HG03575 (cell line): ENCODE measurements around the gene CELA2A.
"Not testable (repeated sequence)": the region's sequence is repeated elsewhere in the genome, so short reads cannot be mapped to it uniquely, and the experiment has no call there.

Source experiments
- ATAC-seq: cut with Tn5 transposase; IDR thresholded peaks from one replicate; pipeline ENCODE4 v1.9.1; 2021; ENCODE audit not compliant: unreplicated experiment, insufficient number of reproducible peaks, low FRiP score; ENCODE audit errors: extremely low read depth

Gene CELA2A

GRCh38 chr1:15459771-15460707 lies 3.5 kb downstream of the CELA2A start:
- ATAC-seq, result no peak

- ATAC-seq, result no peak
Measured at GRCh38 chr1:15460708-15461095, 4.2 kb downstream of the CELA2A start.

GRCh38 chr1:15463064-15463800 lies 6.7 kb downstream of the CELA2A start:
- ATAC-seq, result not testable (repeated sequence)

- ATAC-seq, result not testable (repeated sequence)
Measured at GRCh38 chr1:15463926-15464322, 7.4 kb downstream of the CELA2A start.

- ATAC-seq, result no peak
Measured at GRCh38 chr1:15465674-15466073, 9.1 kb downstream of the CELA2A start.

- not testable (repeated sequence) for ATAC-seq
Measured at GRCh38 chr1:15466955-15467625, 10.6 kb downstream of the CELA2A start.

- no peak for ATAC-seq
Measured at GRCh38 chr1:15468145-15468544, 11.6 kb downstream of the CELA2A start.

- no peak for ATAC-seq
Measured at GRCh38 chr1:15469361-15469760, 12.8 kb downstream of the CELA2A start.

- not testable (repeated sequence) for ATAC-seq
Measured at GRCh38 chr1:15469821-15470448, 13.4 kb downstream of the CELA2A start.

- ATAC-seq, result not testable (repeated sequence)
Measured at GRCh38 chr1:15471067-15471466, 14.5 kb downstream of the CELA2A start.

- not testable (repeated sequence) for ATAC-seq
Measured at GRCh38 chr1:15471723-15472122, 15.2 kb downstream of the CELA2A start.

GRCh38 chr1:15472587-15472986 lies 16.1 kb downstream of the CELA2A start:
- no peak for ATAC-seq

- ATAC-seq, result no peak
Measured at GRCh38 chr1:15475752-15476314, 19.3 kb downstream of the CELA2A start, which contains the start of gene CELA2B. Gene CELA2B (plus strand): TSS chr1:15476104. CDS start chr1:15476126, 22 bp downstream.

- no peak for ATAC-seq
Measured at GRCh38 chr1:15476927-15477326, 20.4 kb downstream of the CELA2A start.

GRCh38 chr1:15477646-15478212 lies 21.2 kb downstream of the CELA2A start:
- no peak for ATAC-seq

- ATAC-seq, result no peak
Measured at GRCh38 chr1:15479654-15480347, 23.3 kb downstream of the CELA2A start.

- ATAC-seq, result not testable (repeated sequence)
Measured at GRCh38 chr1:15482455-15482854, 25.9 kb downstream of the CELA2A start.
